Activated T-cell treated with anti-CD3 and anti-CD28 coated beads, Interleukin-2, amount 50 U/mL, for 48 hours (primary cell): ENCODE data around the gene MIB1.

Source experiments
- DNase-seq, 2 experiments: peaks; one replicate each; pipeline ENCODE4 v3.0.0-alpha.2; 2020

The MIB1 gene

GRCh38 chr18:21820811-21821143 is 80.2 kb downstream of the MIB1 start:
- no peak for DNase-seq

DNA sequence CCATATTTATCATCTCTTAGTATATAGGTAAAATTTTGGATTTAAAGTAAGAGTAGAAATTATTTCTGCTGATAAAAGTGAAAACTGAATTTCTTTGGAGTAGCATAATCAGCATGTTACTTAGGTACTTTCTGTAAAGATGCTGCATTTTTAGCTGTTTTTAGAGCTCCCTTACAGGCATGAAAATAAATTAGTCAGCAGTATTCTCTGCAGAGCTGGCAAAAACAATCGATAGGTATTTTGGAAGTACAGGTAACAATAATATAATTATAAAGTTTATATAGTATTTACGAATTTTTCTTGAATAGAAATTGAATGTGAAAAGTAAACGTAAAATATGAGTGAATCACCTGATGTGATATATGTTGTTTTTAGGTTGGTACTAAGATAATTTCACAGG is 83.3 kb downstream of the MIB1 start:
- DNase-seq: no peak

GRCh38 chr18:21826196-21826595 is 85.6 kb downstream of the MIB1 start:
- no peak for DNase-seq

GRCh38 chr18:21826641-21827302 is 86.2 kb downstream of the MIB1 start:
- no peak for DNase-seq

DNA sequence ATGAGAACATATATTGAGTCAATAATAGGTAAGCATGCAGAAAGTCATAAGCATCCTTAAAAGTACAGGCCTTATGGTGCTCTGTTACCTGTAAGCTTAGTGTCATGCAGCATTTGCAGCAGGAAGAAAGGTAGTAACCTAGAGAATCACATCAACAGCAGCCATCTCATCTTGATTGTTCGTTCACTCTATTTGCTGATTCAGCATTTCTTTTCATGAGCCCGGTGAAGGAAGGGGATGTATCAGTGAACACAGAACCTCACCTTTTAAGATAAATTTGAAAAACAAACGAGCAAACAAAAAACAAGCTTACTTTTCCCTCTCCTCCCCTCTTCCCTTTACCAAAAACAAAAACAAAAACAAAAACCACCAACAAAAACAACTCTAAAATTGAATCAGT is 89.9 kb downstream of the MIB1 start:
- DNase-seq: no peak

DNA sequence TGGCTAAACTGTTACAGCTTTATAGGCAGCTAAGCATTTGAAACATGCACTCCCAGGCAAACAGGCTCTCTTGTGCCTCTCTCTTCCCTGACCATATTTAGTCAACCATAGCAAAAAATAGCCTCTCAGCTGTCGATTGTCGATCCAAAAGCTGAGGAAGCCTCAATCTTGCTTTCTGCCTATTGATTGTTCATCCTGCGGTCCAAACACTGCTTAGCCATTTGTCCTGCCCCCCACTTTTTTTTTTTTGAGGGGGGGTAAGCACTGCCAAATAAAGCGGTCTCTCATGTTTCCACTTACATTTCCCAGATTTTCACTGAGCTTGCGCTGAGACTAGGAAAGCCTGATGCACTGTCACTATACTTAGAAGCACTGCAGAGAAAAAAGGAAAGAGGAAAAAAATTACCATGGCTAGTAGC is 90.8 kb downstream of the MIB1 start:
- DNase-seq: no peak

GRCh38 chr18:21833604-21834298 is 93.2 kb downstream of the MIB1 start:
- no peak for DNase-seq

DNA sequence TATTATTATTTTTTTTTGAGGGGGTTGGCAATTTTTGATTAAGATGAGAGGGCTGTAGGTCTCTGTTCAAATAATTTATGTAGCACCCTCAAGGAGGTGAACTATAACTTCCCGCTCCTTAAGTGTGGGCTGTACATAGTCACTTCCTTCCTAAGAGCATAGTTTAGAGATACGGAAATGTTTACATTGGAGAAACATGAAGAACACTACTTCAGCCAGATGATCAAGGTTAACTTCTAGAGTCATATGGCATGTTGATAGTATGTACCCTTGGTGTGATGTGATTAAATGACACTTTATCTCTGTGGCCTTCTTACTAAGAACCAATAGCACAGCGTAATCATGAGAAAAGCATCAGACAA is 93.7 kb downstream of the MIB1 start:
- DNase-seq: no peak

DNA sequence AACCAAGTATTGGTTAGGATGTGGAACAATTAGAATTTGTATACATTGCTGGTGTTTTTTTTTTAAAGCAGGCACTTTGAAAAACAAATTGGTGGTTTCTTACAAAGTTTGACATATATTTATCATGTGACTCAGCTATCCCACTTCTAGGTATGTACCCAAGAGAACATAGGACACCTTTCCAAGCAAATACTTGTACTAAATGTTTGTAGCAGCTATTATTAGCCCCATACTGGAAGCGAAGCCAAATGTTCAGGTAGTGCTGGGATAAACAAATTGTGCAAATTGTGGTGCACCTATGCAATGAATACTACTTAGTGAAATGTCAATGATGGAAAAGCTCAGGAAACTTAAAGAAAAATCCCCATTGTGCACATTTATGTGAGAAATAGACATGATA is 101.0 kb downstream of the MIB1 start:
- no peak for DNase-seq

DNA sequence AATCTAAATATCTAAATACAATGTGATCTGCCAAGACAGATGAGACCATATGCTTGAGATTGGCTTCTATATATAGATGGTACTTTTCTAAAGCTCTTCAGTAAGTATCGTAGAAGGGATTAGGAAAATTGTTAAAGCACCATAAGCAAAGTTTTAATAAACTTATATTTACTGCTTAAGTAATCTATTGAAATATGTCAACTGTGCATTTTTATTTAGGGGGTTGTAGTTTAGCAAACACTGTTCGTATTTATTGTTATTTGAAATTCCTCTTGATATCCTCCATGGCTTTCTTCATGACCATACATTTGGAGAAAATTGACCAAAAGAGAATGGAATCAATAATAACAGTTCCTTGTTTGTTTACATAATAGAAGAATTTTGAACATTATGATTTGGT is 102.7 kb downstream of the MIB1 start:
- DNase-seq: no peak

GRCh38 chr18:21851327-21851961 is 110.9 kb downstream of the MIB1 start:
- no peak for DNase-seq

DNA sequence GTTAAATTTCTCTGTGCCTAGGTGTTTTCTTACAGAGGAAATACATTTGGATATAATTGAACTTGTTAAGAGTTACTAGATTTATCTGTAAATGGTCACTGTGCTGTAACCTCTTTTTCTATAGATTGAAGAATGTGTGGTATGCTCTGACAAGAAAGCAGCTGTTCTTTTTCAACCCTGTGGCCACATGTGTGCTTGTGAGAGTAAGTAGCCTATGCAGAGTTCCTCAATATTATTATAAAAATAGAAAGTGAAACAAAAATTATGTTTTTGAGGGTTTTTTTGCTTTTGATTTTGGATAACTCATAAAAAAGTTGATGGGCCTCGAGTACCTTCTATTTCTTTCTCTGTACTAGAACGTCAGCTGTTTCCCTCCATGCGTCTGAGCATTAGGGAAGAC is 112.4 kb downstream of the MIB1 start:
- no peak for DNase-seq

- DNase-seq: no peak
Measured at GRCh38 chr18:21853775-21854552, 113.4 kb downstream of the MIB1 start.

GRCh38 chr18:21855432-21855831 is 114.8 kb downstream of the MIB1 start:
- DNase-seq: no peak

GRCh38 chr18:21857871-21858270 is 117.3 kb downstream of the MIB1 start:
- no peak for DNase-seq

DNA sequence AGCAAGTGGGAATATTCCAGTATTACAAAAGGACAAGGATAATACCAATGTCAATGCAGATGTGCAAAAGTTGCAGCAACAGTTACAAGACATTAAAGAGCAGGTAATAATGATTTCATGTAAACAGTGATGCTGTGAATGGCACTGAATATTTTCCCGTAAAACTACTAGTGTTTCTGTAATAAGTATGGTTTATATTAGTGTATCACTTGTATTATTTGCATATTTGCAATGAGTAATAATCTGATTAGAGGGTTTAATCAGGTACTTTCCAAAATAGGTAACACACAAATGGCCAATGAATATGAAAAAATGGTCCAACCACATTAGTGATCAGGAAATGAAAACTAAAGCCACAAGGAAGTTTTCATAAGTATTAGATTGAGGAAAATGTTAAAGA is 118.0 kb downstream of the MIB1 start:
- no peak for DNase-seq

DNA sequence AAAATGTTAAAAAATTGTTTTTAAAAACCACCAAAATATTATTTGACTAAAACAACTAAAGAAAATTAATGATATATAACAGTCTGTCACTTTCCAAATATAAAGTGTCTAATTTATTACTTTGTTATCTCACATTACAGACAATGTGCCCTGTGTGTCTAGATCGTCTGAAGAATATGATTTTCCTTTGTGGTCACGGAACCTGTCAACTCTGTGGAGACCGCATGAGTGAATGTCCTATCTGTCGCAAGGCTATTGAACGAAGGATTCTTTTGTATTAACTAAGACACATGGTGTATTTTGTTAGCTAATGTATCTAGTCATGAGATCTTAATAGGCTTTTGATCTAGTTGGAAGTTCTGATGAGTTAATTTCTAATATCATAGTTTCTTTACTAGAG is 123.8 kb downstream of the MIB1 start:
- no peak for DNase-seq

DNA sequence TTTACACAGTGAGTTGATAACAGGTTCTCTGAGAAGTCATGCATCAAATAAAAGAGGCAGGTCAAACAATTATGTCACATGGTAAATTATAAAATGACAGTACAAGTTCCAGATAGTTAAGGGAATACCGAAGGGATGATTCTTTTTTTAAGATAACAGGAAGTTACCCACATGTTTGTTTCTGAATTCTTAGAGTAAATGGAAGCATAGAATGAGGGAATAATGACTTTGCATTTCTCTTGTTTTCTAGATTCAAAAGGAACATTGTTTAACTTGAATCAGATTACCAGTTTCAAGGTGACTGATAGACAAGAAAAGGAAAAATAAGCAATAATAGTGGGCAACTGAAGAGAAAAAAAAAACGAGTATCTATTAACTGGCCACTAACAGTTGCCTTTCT is 124.5 kb downstream of the MIB1 start:
- DNase-seq: no peak

DNA sequence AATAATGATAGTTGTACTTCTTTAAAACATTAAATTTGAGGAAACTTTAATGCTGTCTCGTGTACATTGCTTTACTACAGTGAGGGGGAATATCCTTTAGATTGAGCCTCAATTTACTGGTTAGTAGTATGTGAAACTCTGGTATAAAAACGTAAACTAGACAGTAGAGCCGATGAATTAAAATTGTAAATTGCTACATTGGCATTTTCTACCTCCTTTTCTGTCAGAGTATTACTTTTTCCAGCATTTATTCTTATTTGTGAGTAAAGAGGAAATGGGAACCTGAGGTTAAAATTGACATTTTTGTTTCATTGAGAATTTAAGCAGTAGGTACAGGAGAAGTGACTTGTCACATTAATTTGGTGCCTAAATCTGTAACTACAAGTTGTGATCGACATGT is 128.2 kb downstream of the MIB1 start:
- no peak for DNase-seq

DNA sequence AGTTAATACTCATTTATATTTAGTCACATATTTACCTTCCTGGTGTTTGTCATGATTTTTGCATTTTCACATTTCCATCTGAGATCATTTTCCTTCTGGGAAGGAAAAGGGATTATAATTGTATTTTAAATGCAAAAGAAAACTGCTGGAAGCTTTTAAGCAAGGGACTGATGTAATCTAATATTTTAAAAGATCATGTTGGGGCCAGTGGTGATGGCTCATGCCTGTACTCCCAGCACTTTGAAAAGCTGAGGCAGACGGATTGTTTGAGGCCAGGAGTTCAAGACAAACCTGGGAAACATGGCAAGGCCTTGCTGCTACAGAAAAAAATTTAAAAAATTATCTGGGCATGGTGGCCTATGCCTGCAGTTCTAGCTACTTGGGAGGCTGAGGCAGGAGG is 149.0 kb downstream of the MIB1 start:
- no peak for DNase-seq

GRCh38 chr18:21894619-21895367 is 154.2 kb downstream of the MIB1 start:
- DNase-seq: no peak

- no peak for DNase-seq
Measured at GRCh38 chr18:21896732-21897336, 156.2 kb downstream of the MIB1 start.

DNA sequence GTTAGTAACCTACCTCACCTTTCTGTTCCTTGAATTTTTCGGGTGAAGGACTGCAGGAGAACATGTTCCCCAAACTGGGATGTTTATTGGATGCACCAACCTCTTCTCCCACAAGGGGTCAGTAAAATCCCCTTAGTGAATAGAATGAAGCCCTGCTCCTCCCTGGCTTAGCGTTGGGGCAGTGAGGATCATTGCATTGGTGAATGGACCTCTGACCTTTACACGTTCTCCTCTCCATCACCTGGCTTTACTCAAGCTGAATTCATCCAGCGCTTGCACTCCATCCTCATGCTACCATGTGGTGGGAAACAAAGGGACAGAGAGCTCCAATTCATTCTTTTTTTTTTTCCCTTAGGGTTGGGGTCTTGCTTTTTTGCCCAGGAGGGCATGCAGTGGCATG is 157.2 kb downstream of the MIB1 start:
- DNase-seq: peak; percentile 35
